ENCODE data around the gene PCGF5. TPM values are rescaled to one million over a fixed set of nuclear protein-coding genes. Genes with fewer than 3 reads are reported as not detected.

Gene PCGF5
- total RNA-seq, 2 experiments from 2014 or later: 57.7 to 58.4 TPM

GRCh38 chr10:91188889-91189288 is 31.6 kb upstream of the PCGF5 start:
- H3K36me3 ChIP-seq (ENCODE audit: insufficient read depth, low read length): peaks cover 8% of the 10 kb centered on the region
- intact Hi-C loops (cut with DNase I, micrococcal nuclease): no loop called here
- TF ChIP-seq CTCF (IDR thresholded peaks at IDR 0.05): no peak
- H3K27me3 Mint-ChIP-seq: no peaks in the 10 kb centered on the region
- no peak overlapping the region for H3K27ac Mint-ChIP-seq
- ChIA-PET CTCF (no interaction called here), POLR2A (no interaction called here)
- H3K4me1 Mint-ChIP-seq (ENCODE audit: low read depth): peaks cover 86% of the 10 kb centered on the region
- H3K4me3 Mint-ChIP-seq: no peak overlapping the region
- peaks cover 8% of the 10 kb centered on the region for H3K36me3 Mint-ChIP-seq (ENCODE audit: low read depth)
- peaks cover 26% of the 10 kb centered on the region for H3K4me1 ChIP-seq (ENCODE audit: insufficient read depth, low read length)
- no peak for DNase-seq
- no peak overlapping the region for H3K4me3 ChIP-seq (ENCODE audit: low read length)
- ATAC-seq (ENCODE audit: poor library complexity): no peak
- no peaks in the 10 kb centered on the region for H3K9me3 ChIP-seq (ENCODE audit: control insufficient read depth in 1 of 2, insufficient read depth in 1 of 2, low read length in 2 of 2)
- no peak overlapping the region for H3K27ac ChIP-seq (ENCODE audit: low read depth in 1 of 2, low read length in 2 of 2)
- no peaks in the 10 kb centered on the region for H3K27me3 ChIP-seq (ENCODE audit: control insufficient read depth in 1 of 2, insufficient read depth in 2 of 2, low read length in 2 of 2)
- H3K9me3 Mint-ChIP-seq: peaks cover 3% of the 10 kb centered on the region

GRCh38 chr10:91190388-91190870 is 30.0 kb upstream of the PCGF5 start:
- ATAC-seq (ENCODE audit: poor library complexity) (no peak), DNase-seq (no peak)
- no peak for TF ChIP-seq CTCF (IDR thresholded peaks at IDR 0.05)
- Mint-ChIP-seq H3K27ac (peak overlapping the region; percentile 26), H3K27me3 (no peaks in the 10 kb centered on the region), H3K9me3 (peaks cover 3% of the 10 kb centered on the region), H3K4me3 (no peak overlapping the region), H3K4me1 (ENCODE audit: low read depth) (peaks cover 86% of the 10 kb centered on the region), H3K36me3 (ENCODE audit: low read depth) (peaks cover 7% of the 10 kb centered on the region)
- H3K9me3 ChIP-seq (ENCODE audit: control insufficient read depth in 1 of 2, insufficient read depth in 1 of 2, low read length in 2 of 2): no peaks in the 10 kb centered on the region
- no peak overlapping the region for H3K4me3 ChIP-seq (ENCODE audit: low read length)
- intact Hi-C loops (cut with DNase I, micrococcal nuclease): no loop called here
- peaks cover 5% of the 10 kb centered on the region for H3K36me3 ChIP-seq (ENCODE audit: insufficient read depth, low read length)
- peaks cover 22% of the 10 kb centered on the region for H3K4me1 ChIP-seq (ENCODE audit: insufficient read depth, low read length)
- H3K27me3 ChIP-seq (ENCODE audit: control insufficient read depth in 1 of 2, insufficient read depth in 2 of 2, low read length in 2 of 2): no peaks in the 10 kb centered on the region
- ChIA-PET CTCF (no interaction called here), POLR2A (no interaction called here)
- H3K27ac ChIP-seq (ENCODE audit: low read depth in 1 of 2, low read length in 2 of 2): no peak overlapping the region

GRCh38 chr10:91190876-91191583 is 29.4 kb upstream of the PCGF5 start:
- H3K4me1 Mint-ChIP-seq (ENCODE audit: low read depth): peaks cover 82% of the 10 kb centered on the region
- H3K27me3 Mint-ChIP-seq: no peaks in the 10 kb centered on the region
- peak overlapping the region; percentile 26 for H3K27ac Mint-ChIP-seq
- intact Hi-C loops (cut with DNase I, micrococcal nuclease): no loop called here
- ChIA-PET POLR2A (interaction anchor here (0.6 kb wide), 1 partner anchor 14 kb away, joined by 3 read pairs; no protein-coding TSS in a partner anchor), CTCF (no interaction called here)
- Histone ChIP-seq H3K4me3 (ENCODE audit: low read length) (no peak overlapping the region), H3K27ac (ENCODE audit: low read depth in 1 of 2, low read length in 2 of 2) (no peak overlapping the region), H3K27me3 (ENCODE audit: control insufficient read depth in 1 of 2, insufficient read depth in 2 of 2, low read length in 2 of 2) (no peaks in the 10 kb centered on the region), H3K4me1 (ENCODE audit: insufficient read depth, low read length) (peaks cover 17% of the 10 kb centered on the region), H3K9me3 (ENCODE audit: control insufficient read depth in 1 of 2, insufficient read depth in 1 of 2, low read length in 2 of 2) (no peaks in the 10 kb centered on the region), H3K36me3 (ENCODE audit: insufficient read depth, low read length) (peaks cover 4% of the 10 kb centered on the region)
- no peak for TF ChIP-seq CTCF (IDR thresholded peaks at IDR 0.05)
- no peak overlapping the region for H3K4me3 Mint-ChIP-seq
- peaks cover 3% of the 10 kb centered on the region for H3K9me3 Mint-ChIP-seq
- DNase-seq (peak in 2 of 14 experiments; percentile 25 to 47), ATAC-seq (ENCODE audit: poor library complexity) (peak; percentile 29)
- H3K36me3 Mint-ChIP-seq (ENCODE audit: low read depth): peaks cover 3% of the 10 kb centered on the region
